IgD-negative memory B cell (primary cell): ENCODE results near the gene DBT. TPM values are rescaled to one million over a fixed set of nuclear protein-coding genes. Genes with fewer than 3 reads are reported as not detected.
"Not testable (repeated sequence)": the region's sequence is repeated elsewhere in the genome, so short reads cannot be mapped to it uniquely, and the experiment has no call there.

Source experiments
- H3K27ac Mint-ChIP-seq, 3 donors: one replicate each; pipeline ENCODE4 v1.8.0; 2020 to 2022; ENCODE audit warnings: mild to moderate bottlenecking in 3 of 3, mixed read lengths in 3 of 3, moderate library complexity in 1 of 3
- H3K27me3 Mint-ChIP-seq: one replicate; pipeline ENCODE4 v1.8.0; 2021; ENCODE audit warnings: mixed read lengths
- H3K36me3 Mint-ChIP-seq: one replicate; pipeline ENCODE4 v1.8.0; 2020; ENCODE audit warnings: mild to moderate bottlenecking, mixed read lengths
- H3K4me1 Mint-ChIP-seq, 3 donors: one replicate each; pipeline ENCODE4 v1.8.0; 2020 to 2022; ENCODE audit warnings: mixed read lengths in 3 of 3, mild to moderate bottlenecking in 1 of 3
- H3K4me3 Mint-ChIP-seq, 4 donors: one replicate each; pipeline ENCODE4 v1.8.0; 2020 to 2022; ENCODE audit warnings: mild to moderate bottlenecking in 4 of 4, mixed read lengths in 4 of 4, moderate library complexity in 3 of 4
- H3K9me3 Mint-ChIP-seq, 3 donors: one replicate each; pipeline ENCODE4 v1.8.0; 2020 to 2021; ENCODE audit warnings: mixed read lengths in 3 of 3, mild to moderate bottlenecking in 1 of 3
- polyA plus RNA-seq: library from polyadenylated mRNA; unstranded; fragments of 300-500 nt; fragmentation: Illumina TruSeq; gene quantifications from one replicate; pipeline ENCODE4 v1.2.3, GENCODE V29; 2021

DBT gene
- polyA plus RNA-seq, 1 donor from 2014 or later: 4.6 TPM

DNA sequence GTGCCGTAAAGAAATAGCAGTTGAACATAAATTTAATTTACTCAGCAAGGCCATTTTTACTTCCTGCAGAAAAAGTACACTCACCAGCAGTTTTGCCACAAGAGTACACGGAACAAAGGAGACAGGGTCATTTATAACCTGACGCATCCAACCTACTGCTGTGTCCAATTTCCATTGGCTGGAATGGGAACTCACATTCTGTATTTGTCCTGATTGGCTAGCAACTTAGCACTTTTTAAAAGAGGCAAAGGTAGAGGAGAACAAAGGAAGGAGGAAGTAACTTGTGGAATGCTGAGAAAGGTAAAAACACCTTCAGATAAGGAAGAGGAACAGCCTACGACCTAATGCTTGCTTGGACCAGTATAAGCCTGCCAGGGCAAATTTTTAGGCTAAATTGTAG is 16.1 kb downstream of the DBT start:
- not testable (repeated sequence) for H3K27me3 Mint-ChIP-seq, H3K4me1 Mint-ChIP-seq, H3K4me3 Mint-ChIP-seq, H3K9me3 Mint-ChIP-seq, H3K27ac Mint-ChIP-seq
- H3K36me3 Mint-ChIP-seq: peaks cover 15% of the 10 kb centered on the region

DNA sequence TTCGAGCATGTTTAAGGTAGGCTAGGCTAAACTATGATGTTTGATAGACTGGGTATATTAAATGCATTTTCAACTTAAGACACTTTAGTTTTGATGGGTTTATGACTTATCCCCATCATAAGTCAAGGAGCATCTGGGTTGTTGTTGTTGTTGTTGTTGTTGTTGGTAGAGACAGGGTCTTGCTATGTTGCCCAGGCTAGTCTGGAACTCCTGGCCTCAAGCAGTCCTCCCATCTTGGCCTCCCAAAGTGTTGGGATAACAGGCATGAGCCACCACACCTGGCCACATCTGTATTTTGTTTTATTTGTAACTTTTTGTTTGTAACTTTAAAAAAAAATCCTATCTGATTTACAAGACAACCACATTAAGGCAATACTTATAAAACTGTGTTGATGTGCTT is 17.5 kb downstream of the DBT start:
- no peaks in the 10 kb centered on the region for H3K27me3 Mint-ChIP-seq
- H3K36me3 Mint-ChIP-seq: peaks cover 18% of the 10 kb centered on the region
- H3K4me3 Mint-ChIP-seq: no peak overlapping the region
- no peaks in the 10 kb centered on the region for H3K4me1 Mint-ChIP-seq
- H3K9me3 Mint-ChIP-seq: no peaks in the 10 kb centered on the region
- no peak overlapping the region for H3K27ac Mint-ChIP-seq

DNA sequence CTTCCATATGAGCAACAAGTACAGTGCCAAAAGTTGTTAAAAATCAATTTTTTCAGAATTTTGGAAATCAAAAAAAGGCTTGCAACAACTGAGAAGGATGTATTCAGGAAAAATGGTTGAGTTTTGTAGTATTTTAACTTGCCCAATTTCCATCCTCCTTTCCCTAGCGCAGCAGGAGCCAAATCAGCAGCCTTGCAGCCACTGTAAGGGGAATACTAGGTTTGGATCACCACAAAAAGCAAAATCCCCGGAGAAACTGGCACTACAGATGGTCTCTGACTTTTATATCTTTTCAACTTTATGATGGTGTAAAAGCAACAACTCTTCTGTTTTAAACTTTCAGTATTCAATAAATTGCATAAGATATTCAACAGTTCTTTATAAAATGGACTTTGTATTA is 17.9 kb downstream of the DBT start:
- Mint-ChIP-seq H3K36me3 (peaks cover 18% of the 10 kb centered on the region), H3K4me1 (no peaks in the 10 kb centered on the region), H3K9me3 (no peaks in the 10 kb centered on the region), H3K27me3 (no peaks in the 10 kb centered on the region), H3K27ac (no peak overlapping the region), H3K4me3 (no peak overlapping the region)

DNA sequence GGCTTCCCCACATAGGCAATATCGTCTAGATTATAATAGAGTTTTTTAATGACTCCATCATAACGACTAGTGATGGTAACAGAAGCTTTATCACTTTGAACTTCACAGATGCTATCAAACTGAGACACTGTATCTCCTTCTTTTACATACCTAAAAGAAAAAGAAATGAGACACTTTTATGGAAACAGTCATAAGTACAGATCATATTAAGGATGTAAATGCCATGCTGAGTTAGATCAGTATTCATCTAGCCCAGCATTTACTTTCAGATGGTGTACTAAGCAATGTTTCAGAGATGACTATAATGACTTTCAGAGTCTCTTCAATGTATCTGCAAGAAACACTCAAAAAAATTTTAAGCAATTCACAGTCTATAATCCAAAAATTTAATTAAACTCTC is 18.9 kb downstream of the DBT start:
- Mint-ChIP-seq H3K4me1 (no peaks in the 10 kb centered on the region), H3K4me3 (no peak overlapping the region), H3K36me3 (peaks cover 18% of the 10 kb centered on the region), H3K27me3 (no peaks in the 10 kb centered on the region), H3K27ac (no peak overlapping the region), H3K9me3 (no peaks in the 10 kb centered on the region)

DNA sequence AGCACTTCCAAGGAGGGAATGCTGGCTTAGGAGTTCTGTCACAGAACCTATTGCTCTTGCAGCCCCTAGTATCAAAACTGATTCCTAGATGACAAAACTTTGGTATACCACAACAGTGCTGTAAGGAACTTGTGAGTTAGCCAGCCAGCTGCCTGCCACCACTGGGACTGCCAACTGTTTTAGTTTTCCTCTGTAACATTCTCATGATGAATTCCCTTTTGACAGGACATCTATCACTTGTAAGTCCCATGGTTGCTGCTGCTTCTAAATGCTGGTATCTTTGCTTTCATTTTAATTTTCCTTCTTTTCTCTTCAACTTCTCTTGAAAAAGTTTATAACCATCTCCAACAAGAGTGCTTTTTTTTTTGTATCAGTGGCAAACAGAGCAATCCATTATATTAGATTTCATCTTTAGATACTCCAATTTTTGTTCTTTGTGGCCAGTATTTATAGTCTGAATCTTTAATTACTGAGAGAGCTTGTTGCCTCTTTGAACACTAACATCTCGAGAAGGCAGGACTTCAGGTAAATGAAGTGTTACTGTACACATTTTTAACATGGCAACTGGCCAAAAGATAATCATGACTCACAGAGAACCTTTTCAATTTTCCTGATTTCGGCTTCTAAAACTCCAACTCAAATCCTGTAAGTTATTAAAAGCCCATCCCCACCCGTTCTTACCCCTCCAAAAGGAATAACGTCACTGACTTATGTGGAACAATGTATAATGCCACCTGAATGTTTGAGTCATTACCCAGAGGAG is 19.8 kb downstream of the DBT start:
- H3K4me1 Mint-ChIP-seq: no peaks in the 10 kb centered on the region
- peaks cover 18% of the 10 kb centered on the region for H3K36me3 Mint-ChIP-seq
- H3K27me3 Mint-ChIP-seq: no peaks in the 10 kb centered on the region
- no peak overlapping the region for H3K4me3 Mint-ChIP-seq
- no peaks in the 10 kb centered on the region for H3K9me3 Mint-ChIP-seq
- H3K27ac Mint-ChIP-seq: no peak overlapping the region

DNA sequence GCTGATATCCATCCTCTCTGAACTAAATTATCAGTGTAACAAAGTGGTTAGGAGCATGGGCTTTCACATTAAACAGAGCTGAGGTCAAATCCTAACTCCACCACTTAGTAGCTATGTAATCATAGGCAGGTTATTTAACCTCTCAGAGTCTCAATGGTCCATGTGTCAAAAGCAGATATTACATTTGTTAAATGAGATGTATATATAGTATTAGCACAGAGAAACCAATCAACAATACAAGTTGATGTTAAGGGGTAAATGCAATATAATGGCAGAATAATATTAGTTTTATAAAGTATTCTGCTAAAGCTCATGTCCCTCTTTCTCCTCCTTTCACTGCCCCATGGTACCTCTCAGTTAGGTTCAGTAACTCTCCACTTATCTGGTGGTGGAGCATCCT is 27.2 kb downstream of the DBT start:
- H3K27ac Mint-ChIP-seq: no peak overlapping the region
- no peaks in the 10 kb centered on the region for H3K9me3 Mint-ChIP-seq
- no peaks in the 10 kb centered on the region for H3K4me1 Mint-ChIP-seq
- H3K4me3 Mint-ChIP-seq: no peak overlapping the region
- peaks cover 10% of the 10 kb centered on the region for H3K36me3 Mint-ChIP-seq
- no peaks in the 10 kb centered on the region for H3K27me3 Mint-ChIP-seq

DNA sequence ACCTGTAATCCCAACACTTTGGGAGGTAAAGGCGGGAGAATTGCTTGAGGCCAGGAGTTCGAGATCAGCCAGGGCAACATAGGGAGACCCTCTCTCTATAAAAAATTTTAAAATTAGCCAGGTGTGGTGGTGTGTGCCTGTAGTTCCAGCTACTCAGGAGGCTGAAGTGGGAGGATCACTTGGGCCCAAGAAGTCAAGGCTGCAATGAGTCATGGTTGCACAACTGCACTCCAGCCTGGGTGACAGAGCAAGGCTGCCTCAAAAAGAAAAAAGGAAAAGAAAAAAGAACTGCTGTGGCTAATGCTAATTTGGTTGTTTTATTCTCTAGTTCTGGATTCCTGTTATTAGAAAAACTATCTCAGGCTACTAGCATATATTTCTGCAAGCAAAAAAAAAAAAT is 29.8 kb downstream of the DBT start:
- Mint-ChIP-seq H3K4me3 (no peak overlapping the region), H3K9me3 (no peaks in the 10 kb centered on the region), H3K4me1 (no peaks in the 10 kb centered on the region), H3K27me3 (no peaks in the 10 kb centered on the region), H3K36me3 (peaks cover 10% of the 10 kb centered on the region), H3K27ac (peak overlapping the region in 1 of 3 donors; percentile 67)

DNA sequence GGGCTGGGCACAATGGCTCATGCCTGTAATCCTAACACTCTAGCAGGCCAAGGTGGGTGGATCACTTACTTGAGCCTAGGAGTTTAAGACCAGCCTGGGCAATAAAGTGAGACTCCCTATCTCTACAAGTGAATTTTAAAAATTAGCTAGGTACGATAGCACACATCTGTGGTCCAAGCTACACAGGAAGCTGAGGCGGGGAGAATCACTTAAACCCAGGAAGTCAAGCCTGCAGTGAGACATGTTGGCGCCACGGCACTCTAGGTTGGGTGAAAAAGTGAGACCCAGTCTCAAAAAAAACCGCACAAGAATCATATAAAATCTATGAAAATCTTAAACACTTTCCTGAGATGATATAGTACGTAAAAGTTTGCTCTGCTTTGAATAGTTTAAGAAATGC is 30.2 kb downstream of the DBT start:
- H3K27me3 Mint-ChIP-seq: no peaks in the 10 kb centered on the region
- peak overlapping the region in 2 of 3 donors; percentile 67 to 73 for H3K27ac Mint-ChIP-seq
- H3K9me3 Mint-ChIP-seq: no peaks in the 10 kb centered on the region
- no peaks in the 10 kb centered on the region for H3K4me1 Mint-ChIP-seq
- peak overlapping the region in 1 of 4 donors; percentile 43 for H3K4me3 Mint-ChIP-seq
- H3K36me3 Mint-ChIP-seq: peaks cover 10% of the 10 kb centered on the region

DNA sequence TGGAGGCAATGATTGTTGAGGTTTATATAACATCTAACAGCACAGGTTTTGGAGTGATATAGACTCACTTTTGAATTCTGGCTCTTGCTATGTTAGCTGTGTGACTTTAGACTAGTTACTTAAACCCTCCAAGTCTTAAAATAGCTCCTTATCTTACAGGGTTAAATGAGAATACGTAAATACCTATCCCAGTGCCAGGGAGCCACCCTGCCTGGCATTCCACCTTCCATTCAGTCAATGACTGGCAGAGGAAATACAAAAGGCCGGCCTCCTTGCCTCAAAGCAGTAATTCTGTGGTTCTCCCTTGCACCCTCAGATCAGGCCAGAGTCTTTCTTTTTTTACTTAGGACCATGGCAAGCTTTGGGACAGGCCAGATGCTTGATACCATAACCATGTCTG is 31.8 kb downstream of the DBT start:
- H3K27ac Mint-ChIP-seq: no peak overlapping the region
- no peaks in the 10 kb centered on the region for H3K27me3 Mint-ChIP-seq
- H3K4me3 Mint-ChIP-seq: no peak overlapping the region
- peaks cover 7% of the 10 kb centered on the region for H3K36me3 Mint-ChIP-seq
- H3K9me3 Mint-ChIP-seq: no peaks in the 10 kb centered on the region
- no peaks in the 10 kb centered on the region for H3K4me1 Mint-ChIP-seq

DNA sequence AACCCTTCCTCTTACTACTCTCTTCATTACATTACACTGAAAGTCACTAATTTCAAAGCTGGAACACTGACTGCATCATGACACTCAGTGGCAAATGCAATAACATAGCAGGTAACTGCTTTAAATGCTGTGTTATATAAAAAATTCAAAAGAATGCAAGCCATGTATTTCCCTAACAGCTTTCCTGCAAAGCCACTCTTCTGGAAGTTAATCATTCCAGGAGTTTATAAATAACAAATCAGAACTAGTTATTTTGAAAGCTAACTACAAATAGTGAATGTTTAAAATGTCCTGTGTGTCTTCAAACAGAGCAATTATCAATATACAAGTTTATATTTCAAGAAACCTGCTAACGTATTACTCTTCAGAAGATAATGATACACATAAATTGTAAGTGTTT is 34.5 kb downstream of the DBT start:
- Mint-ChIP-seq H3K27me3 (no peaks in the 10 kb centered on the region), H3K36me3 (peaks cover 6% of the 10 kb centered on the region), H3K9me3 (no peaks in the 10 kb centered on the region), H3K27ac (no peak overlapping the region), H3K4me1 (no peaks in the 10 kb centered on the region), H3K4me3 (no peak overlapping the region)

DNA sequence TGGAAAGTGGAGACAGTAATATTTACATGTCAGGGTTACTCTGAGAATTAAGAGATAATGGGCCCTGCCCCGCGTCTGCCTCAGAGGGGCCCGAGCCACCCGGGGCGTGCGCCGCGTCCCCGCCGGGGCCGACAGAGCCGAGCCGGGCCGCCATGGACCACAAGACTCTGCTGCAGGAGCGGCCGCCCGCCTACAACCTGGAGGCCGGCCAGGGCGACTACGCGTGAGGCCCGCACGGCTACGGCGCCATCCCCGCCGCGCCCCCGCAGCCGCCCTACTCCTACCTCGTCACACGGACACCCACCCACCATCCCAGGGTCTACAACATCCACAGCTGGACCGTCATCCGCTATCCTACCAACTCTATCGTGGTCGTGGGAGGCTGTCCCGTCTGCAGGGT is 36.5 kb downstream of the DBT start:
- H3K9me3 Mint-ChIP-seq: no peaks in the 10 kb centered on the region
- H3K36me3 Mint-ChIP-seq: peaks cover 5% of the 10 kb centered on the region
- no peaks in the 10 kb centered on the region for H3K4me1 Mint-ChIP-seq
- H3K27ac Mint-ChIP-seq: no peak overlapping the region
- H3K4me3 Mint-ChIP-seq: no peak overlapping the region
- no peaks in the 10 kb centered on the region for H3K27me3 Mint-ChIP-seq

DNA sequence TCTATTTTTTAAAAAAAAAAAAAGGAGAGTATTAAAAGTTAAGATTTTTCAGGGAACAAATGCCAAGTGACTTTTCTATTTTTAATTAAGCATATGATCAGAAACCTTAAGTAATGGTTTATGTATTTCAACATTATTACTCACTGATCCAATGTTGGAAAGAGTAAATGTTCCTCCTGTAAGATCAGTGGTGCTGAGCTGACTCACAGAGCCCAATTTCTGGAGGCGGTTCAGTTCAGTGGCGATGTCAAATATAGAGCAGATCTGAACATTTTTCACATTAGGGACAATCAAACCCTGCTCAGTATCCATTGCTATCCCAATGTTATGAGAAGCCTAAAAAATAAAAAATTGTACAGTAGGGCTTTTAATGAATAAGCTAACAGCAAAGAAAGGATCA is 43.3 kb downstream of the DBT start:
- Mint-ChIP-seq H3K4me3 (no peak overlapping the region), H3K27me3 (no peaks in the 10 kb centered on the region), H3K36me3 (peaks cover 21% of the 10 kb centered on the region), H3K4me1 (peaks cover 0 to 4% (median 0%) of the 10 kb centered on the region in 3 donors), H3K9me3 (peaks cover 0 to 6% (median 3%) of the 10 kb centered on the region in 3 donors), H3K27ac (no peak overlapping the region)

DNA sequence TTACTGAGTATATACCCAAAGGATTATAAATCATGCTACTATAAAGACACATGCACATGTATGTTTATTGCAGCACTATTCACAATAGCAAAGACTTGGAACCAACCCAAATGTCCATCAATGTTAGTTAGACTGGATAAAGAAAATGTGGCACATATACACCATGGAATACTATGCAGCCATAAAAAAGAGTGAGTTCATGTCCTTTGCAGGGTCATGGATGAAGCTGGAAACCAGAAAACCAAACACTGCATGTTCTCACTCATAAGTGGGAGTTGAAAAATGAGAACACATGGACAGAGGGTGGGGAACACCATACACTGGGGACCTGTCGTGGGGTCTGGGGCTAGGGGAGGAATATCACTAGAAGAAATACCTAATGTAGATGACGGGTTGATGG is 44.0 kb downstream of the DBT start:
- not testable (repeated sequence) for H3K4me3 Mint-ChIP-seq, H3K4me1 Mint-ChIP-seq, H3K27ac Mint-ChIP-seq, H3K9me3 Mint-ChIP-seq, H3K27me3 Mint-ChIP-seq
- H3K36me3 Mint-ChIP-seq: peaks cover 25% of the 10 kb centered on the region

DNA sequence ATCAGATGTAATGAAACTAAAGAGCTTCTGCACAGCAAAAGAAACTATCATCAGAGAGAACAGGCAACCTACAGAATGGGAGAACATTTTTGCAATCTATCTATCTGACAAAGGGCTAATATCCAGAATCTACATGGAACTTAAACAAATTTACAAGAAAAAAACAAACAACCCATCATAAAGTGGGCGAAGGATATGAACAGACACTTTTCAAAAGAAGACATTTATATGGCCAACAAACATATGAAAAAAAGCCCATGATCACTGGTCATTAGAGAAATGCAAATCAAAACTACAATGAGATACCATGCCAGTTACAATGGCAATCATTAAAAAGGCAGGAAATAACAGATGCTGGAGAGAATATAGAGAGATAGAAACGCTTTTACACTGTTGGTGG is 44.5 kb downstream of the DBT start:
- H3K27me3 Mint-ChIP-seq, H3K9me3 Mint-ChIP-seq, H3K4me1 Mint-ChIP-seq, H3K27ac Mint-ChIP-seq, H3K4me3 Mint-ChIP-seq: not testable (repeated sequence)
- H3K36me3 Mint-ChIP-seq: peaks cover 25% of the 10 kb centered on the region

DNA sequence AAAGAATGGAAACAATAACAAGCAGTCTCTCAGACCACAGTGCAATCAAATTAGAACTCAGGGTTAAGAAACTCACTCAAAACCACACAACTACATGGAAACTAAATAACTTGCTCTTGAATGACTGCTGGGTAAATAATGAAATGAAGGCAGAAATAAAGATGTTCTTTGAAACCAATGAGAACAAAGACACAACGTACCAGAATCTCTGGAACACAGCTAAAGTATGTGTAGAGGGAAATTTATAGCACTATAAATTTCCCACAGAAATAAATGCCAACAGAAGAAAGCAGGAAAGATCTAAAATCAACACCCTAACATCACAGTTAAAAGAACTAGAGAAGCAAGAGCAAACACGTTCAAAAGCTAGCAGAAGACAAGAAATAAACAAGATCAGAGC is 46.9 kb downstream of the DBT start:
- H3K4me1 Mint-ChIP-seq, H3K4me3 Mint-ChIP-seq, H3K27me3 Mint-ChIP-seq, H3K9me3 Mint-ChIP-seq: not testable (repeated sequence)
- Mint-ChIP-seq H3K27ac (peak overlapping the region in 1 of 3 donors; percentile 27), H3K36me3 (peaks cover 29% of the 10 kb centered on the region)

DNA sequence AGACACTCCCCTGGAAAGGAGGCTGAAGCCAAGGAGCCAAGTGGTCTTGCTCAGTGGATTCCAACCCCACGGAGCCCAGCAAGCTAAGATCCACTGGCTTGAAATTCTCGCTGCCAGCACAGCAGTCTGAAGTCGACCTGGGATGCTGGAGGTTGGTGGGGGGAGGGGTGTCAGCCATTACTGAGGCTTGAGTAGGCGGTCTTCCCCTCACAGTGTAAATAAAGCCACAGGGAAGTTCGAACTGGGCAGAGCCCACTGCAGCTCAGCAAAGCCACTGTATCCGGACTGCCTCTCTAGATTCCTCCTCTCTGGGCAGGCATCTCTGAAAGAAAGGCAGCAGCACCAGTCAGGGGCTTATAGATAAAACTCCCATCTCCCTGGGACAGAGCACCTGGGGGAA is 49.6 kb downstream of the DBT start:
- H3K9me3 Mint-ChIP-seq, H3K27me3 Mint-ChIP-seq, H3K27ac Mint-ChIP-seq, H3K4me1 Mint-ChIP-seq, H3K4me3 Mint-ChIP-seq: not testable (repeated sequence)
- H3K36me3 Mint-ChIP-seq: peaks cover 24% of the 10 kb centered on the region

DNA sequence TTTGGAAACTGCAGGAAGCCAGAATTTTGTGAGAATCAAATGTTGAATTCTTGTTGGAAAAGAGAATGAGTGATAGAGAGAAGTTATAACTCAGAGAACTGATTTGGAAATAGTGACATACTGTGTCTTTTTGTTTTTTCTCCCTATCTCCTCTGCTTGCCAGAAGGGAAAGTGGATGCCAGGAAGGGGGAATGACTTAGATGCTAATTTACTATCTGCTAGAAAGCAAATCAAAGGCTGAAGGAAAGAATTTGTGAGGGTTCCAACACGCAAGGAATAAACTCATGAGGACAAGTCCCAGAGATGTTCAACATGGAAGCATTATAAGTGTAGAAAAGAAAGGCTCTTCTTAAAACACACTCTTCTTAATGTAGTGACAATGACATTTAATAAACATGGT is 51.0 kb downstream of the DBT start:
- Mint-ChIP-seq H3K4me1 (peaks cover 0 to 4% (median 0%) of the 10 kb centered on the region in 3 donors), H3K4me3 (no peak overlapping the region), H3K9me3 (no peaks in the 10 kb centered on the region), H3K27me3 (no peaks in the 10 kb centered on the region), H3K36me3 (peaks cover 19% of the 10 kb centered on the region), H3K27ac (peak overlapping the region in 1 of 3 donors; percentile 35)
